IMR-90 (cell line): ENCODE results near the gene KMT2B.

Source experiments
- FOS ChIP-seq: fragments of 150-350 bp; IDR thresholded peaks from 2 replicates; pipeline ENCODE4 v1.6.1; 2016; ENCODE audit warnings: low read depth, low read length
- MAFK ChIP-seq: IDR thresholded peaks from 2 replicates; pipeline ENCODE4 v1.6.1; 2012; ENCODE audit warnings: low read depth, low read length, improper control_type of control experiment
- TF ChIP-seq, protein P1 (sequence below): conservative IDR thresholded peaks from 2 replicates; pipeline ENCODE4 v1.5.1; 2012; ENCODE audit warnings: mild to moderate bottlenecking, low read depth, low read length, improper control_type of control experiment

DNA sequence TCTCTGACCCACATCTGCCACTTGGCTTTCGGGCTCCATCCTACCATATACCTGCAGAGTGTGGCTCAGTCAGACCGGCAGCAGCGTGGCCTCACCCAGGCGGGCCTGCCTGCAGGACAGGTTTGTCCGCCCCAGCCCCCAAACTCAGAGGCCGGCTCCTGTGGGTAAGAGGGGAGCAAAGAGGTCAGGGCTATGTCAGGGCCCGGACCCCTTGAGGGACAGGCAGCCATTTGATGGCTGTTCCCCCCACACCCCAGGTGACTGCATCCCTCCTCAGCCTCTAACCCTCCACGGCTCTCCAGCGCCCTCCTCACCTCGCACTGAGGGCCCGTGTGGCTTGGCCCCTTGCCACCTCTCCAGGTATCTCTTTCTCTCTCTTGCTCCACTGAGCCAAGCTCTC is 25.8 kb upstream of the KMT2B start:
- TF ChIP-seq FOS (no peak), MAFK (no peak)
- TF ChIP-seq, protein P1, sequence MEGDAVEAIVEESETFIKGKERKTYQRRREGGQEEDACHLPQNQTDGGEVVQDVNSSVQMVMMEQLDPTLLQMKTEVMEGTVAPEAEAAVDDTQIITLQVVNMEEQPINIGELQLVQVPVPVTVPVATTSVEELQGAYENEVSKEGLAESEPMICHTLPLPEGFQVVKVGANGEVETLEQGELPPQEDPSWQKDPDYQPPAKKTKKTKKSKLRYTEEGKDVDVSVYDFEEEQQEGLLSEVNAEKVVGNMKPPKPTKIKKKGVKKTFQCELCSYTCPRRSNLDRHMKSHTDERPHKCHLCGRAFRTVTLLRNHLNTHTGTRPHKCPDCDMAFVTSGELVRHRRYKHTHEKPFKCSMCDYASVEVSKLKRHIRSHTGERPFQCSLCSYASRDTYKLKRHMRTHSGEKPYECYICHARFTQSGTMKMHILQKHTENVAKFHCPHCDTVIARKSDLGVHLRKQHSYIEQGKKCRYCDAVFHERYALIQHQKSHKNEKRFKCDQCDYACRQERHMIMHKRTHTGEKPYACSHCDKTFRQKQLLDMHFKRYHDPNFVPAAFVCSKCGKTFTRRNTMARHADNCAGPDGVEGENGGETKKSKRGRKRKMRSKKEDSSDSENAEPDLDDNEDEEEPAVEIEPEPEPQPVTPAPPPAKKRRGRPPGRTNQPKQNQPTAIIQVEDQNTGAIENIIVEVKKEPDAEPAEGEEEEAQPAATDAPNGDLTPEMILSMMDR = no peak
